ENCODE data around the gene TMEM201. TPM values are rescaled to one million over a fixed set of nuclear protein-coding genes. Genes with fewer than 3 reads are reported as not detected.

Gene TMEM201
- total and polyA plus RNA-seq, 2 of the 4 experiments (the other 2 are of a cell fraction), result 1.3 to 8.7 TPM

DNA sequence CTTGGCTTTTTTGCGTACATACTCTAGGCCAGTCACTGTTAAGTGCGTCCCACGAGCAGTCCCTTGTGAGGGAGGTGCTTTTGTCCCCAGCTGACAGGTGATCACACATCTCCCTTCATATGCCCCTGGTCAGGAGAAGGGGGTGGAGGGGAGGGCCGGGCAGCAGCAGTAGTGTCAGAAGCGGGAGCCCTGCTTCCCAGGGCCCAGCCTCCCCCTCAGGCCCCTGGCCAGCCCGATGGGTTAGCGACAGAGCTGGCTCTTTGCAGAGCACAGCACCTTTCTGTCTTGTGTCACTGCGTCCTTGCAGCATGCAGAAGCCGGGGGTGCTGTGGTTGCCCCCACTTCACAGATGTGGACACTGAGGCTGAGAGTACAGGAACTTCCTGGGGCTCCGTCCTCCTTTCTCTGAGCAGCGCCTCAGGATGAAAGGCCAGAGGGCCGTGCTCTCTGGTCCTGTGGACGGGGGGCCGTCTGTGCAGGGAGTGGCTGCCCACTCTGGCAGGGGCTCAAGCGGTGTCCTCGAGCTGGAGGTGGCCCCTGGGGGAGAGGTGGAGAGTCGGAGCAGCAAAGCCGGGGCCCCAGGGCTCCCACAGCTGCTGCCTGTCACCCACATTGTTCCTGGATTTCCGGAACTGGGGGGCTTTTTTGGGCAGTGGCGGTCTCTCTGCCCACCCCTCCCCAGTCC, 5.9 kb downstream of the TMEM201 start:
- Histone ChIP-seq H3K56ac (ENCODE audit: extremely low read depth, insufficient read depth, low read length) (no peak overlapping the region), H3K79me1 (ENCODE audit: low read depth in 1 of 2, low read length in 2 of 2) (peaks cover 18 to 73% of the 10 kb centered on the region in 2 experiments), H3K23ac (ENCODE audit: low read depth, low read length) (no peak overlapping the region), H3K18ac (ENCODE audit: low read depth, low read length) (no peak overlapping the region), H4K5ac (ENCODE audit: low read depth, low read length) (no peak overlapping the region), H3K14ac (replicated peaks; ENCODE audit: low read depth, low read length) (no peak overlapping the region), H3K4ac (ENCODE audit: low read depth, low read length) (no peak overlapping the region), H3K27me3 (ENCODE audit: control insufficient read depth, insufficient read depth, low read length) (no peaks in the 10 kb centered on the region), H2AFZ (replicated peaks; ENCODE audit: low read length, poor library complexity) (no peak overlapping the region), H2AK9ac (replicated peaks; ENCODE audit: low read depth, low read length, poor library complexity) (no peak overlapping the region), H2BK20ac (ENCODE audit: low read depth, low read length) (no peak overlapping the region), H3K36me3 (ENCODE audit: control insufficient read depth, insufficient read depth, low read length) (peaks cover 11% of the 10 kb centered on the region; the same call in 1 of the 2 replicates), H2BK5ac (ENCODE audit: low read depth, low read length, poor library complexity, severe bottlenecking) (no peak overlapping the region), H3K27ac (ENCODE audit: insufficient read depth, low read length) (no peak overlapping the region), H2AK5ac (ENCODE audit: low read depth, low read length) (no peak overlapping the region; the same call in 1 of the 2 replicates), H4K8ac (ENCODE audit: low read depth in 2 of 2, low read length in 2 of 2) (no peak overlapping the region), H4K20me1 (ENCODE audit: insufficient read depth, low read length) (peaks cover 44% of the 10 kb centered on the region), H2BK15ac (ENCODE audit: low read depth, low read length) (no peak overlapping the region), H3K9me3 (ENCODE audit: control insufficient read depth, insufficient read depth, low read length) (no peaks in the 10 kb centered on the region), H3K4me1 (ENCODE audit: control insufficient read depth, insufficient read depth, low read length) (peaks cover 16% of the 10 kb centered on the region), H3K9me1 (ENCODE audit: insufficient read depth, low read length) (peaks cover 21% of the 10 kb centered on the region), H3K4me3 (ENCODE audit: insufficient read depth, low read depth, low read length) (no peak overlapping the region), H2BK120ac (ENCODE audit: low read depth, low read length) (no peak overlapping the region), H3K4me2 (ENCODE audit: low read depth, low read length) (no peak overlapping the region), H4K91ac (ENCODE audit: insufficient read depth, low read depth, low read length) (no peak overlapping the region), H3K9ac (ENCODE audit: low read depth, low read length) (no peak overlapping the region)
- intact Hi-C loops (cut with micrococcal nuclease) (no loop called here), in situ Hi-C loops (cut with MboI; ENCODE audit: low sequenced_read_pairs) (no loop called here), dilution Hi-C loops (cut with HindIII; ENCODE audit: low sequenced_read_pairs, unreplicated experiment) (no loop called here)
- ChIA-PET POLR2A (ENCODE audit: unreplicated experiment) (no interaction called here), CTCF (no interaction called here)
- 92% methylated on average over 6 of the region's 20 CpGs; no CpG with 5 or more reads in 1 of the 2 experiments for WGBS, 2 experiments (ENCODE audit: extremely low coverage in 2 of 2, insufficient read length in 1 of 2)
- TF ChIP-seq, protein P1, sequence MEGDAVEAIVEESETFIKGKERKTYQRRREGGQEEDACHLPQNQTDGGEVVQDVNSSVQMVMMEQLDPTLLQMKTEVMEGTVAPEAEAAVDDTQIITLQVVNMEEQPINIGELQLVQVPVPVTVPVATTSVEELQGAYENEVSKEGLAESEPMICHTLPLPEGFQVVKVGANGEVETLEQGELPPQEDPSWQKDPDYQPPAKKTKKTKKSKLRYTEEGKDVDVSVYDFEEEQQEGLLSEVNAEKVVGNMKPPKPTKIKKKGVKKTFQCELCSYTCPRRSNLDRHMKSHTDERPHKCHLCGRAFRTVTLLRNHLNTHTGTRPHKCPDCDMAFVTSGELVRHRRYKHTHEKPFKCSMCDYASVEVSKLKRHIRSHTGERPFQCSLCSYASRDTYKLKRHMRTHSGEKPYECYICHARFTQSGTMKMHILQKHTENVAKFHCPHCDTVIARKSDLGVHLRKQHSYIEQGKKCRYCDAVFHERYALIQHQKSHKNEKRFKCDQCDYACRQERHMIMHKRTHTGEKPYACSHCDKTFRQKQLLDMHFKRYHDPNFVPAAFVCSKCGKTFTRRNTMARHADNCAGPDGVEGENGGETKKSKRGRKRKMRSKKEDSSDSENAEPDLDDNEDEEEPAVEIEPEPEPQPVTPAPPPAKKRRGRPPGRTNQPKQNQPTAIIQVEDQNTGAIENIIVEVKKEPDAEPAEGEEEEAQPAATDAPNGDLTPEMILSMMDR (conservative IDR thresholded peaks at IDR 0.05; ENCODE audit: low read depth, low read length), result no peak
- TF ChIP-seq BHLHE40 (IDR thresholded peaks at IDR 0.05; ENCODE audit: low read depth, low read length) (no peak), RCOR1 (IDR thresholded peaks at IDR 0.05; ENCODE audit: insufficient replicate concordance, low read length) (no peak), MAFK (IDR thresholded peaks at IDR 0.05; ENCODE audit: low read depth, low read length) (no peak), POLR2A (IDR thresholded peaks at IDR 0.05; ENCODE audit: low read depth, low read length) (no peak), MAZ (IDR thresholded peaks at IDR 0.05; ENCODE audit: borderline replicate concordance, low read depth, low read length) (no peak), FOS (IDR thresholded peaks at IDR 0.05; ENCODE audit: low read depth, low read length) (no peak), MXI1 (IDR thresholded peaks at IDR 0.05; ENCODE audit: borderline replicate concordance, low read depth, low read length) (no peak)
- BruUV-seq (replicated peaks), result no TSS peak
- no peak for DNase-seq
- no peak for ATAC-seq (ENCODE audit: low read depth)

All from IMR-90 (cell line).